Mononuclear cell (primary cell): ENCODE results near the gene TGFB1. TPM values are rescaled to one million over a fixed set of nuclear protein-coding genes. Genes with fewer than 3 reads are reported as not detected.
"Not testable (repeated sequence)": the region's sequence is repeated elsewhere in the genome, so short reads cannot be mapped to it uniquely, and the experiment has no call there.

Experiments
- H3K27me3 ChIP-seq: 2 replicates; pipeline ENCODE4 v1.6.0; 2011; ENCODE audit warnings: low read length, control low read depth; ENCODE audit not compliant: insufficient read depth
- H3K4me1 ChIP-seq: 2 replicates; pipeline ENCODE4 v1.5.1; 2011; ENCODE audit warnings: mild to moderate bottlenecking, low read length, control low read depth; ENCODE audit not compliant: insufficient read depth
- H3K4me3 ChIP-seq: 2 replicates; pipeline ENCODE4 v1.5.1; 2011; ENCODE audit warnings: mild to moderate bottlenecking, low read length, moderate library complexity
- H3K9me3 ChIP-seq: 2 replicates; pipeline ENCODE4 v1.5.1; 2011; ENCODE audit warnings: low read depth, mild to moderate bottlenecking, control low read depth, low read length
- total RNA-seq: library from RNA; depleted of rRNA; stranded (reverse); fragments of >200 nt; gene quantifications from one replicate; pipeline ENCODE4 v1.2.3, GENCODE V29; 2012

TGFB1 gene
- total RNA-seq, 1 donor = 90.6 TPM

DNA sequence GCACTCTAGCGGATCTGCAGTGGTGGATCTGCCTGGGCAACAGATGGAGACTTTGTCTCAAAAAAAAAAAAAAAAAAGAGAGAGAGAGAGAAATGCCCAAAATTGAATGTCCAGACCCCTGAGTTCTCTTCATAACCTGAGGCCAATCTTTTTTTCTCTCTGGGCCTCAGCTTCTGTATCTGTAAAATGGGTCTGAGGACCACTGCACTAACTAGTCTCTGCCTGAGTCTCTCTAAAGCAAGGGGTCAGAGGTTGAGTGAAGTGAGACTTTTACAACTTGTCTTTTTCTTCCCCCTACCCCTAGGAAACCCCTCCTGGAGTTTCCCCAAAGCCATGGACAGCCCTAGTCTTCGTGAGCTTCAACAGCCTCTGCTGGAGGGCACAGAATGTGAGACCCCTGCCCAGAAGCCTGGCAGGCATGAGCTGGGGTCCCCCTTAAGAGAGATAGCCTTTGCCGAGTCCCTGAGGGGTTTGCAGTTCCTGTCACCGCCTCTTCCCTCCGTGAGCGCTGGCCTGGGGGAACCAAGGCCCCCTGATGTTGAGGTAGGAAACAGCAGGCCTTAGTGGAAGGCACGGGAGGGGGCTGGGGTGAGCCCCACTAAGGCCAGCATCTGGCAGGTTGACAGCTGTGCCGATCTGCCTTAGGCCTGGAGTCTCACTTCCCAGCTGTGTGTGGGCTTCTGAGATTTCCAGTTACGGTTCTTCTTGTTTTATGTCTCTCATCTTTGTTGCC is 24.4 kb upstream of the TGFB1 start:
- Histone ChIP-seq H3K27me3 (no peaks in the 10 kb centered on the region), H3K9me3 (no peaks in the 10 kb centered on the region), H3K4me3 (no peak overlapping the region), H3K4me1 (peaks cover 47% of the 10 kb centered on the region)

DNA sequence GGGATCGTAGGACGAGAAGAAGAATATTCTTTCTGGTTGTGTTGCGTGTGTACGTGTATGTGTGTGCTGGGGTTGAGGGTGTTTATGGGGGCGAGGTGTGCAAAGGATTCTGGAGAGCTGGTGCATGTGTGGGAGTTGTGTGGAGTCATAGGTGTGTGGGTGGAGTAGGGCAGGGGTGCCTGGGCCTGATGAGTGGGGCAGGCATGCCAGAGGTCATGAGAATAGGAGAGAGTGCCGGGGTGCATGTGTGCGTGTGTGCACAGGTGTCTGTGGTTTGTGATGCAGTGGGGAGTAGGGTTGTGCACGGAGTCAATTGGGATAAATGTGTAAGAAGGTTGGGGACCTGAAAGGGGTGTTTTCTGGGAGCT is 23.3 kb upstream of the TGFB1 start:
- no peaks in the 10 kb centered on the region for H3K27me3 ChIP-seq
- H3K4me3 ChIP-seq = peak overlapping the region; percentile 64
- peaks cover 47% of the 10 kb centered on the region for H3K4me1 ChIP-seq
- no peaks in the 10 kb centered on the region for H3K9me3 ChIP-seq

DNA sequence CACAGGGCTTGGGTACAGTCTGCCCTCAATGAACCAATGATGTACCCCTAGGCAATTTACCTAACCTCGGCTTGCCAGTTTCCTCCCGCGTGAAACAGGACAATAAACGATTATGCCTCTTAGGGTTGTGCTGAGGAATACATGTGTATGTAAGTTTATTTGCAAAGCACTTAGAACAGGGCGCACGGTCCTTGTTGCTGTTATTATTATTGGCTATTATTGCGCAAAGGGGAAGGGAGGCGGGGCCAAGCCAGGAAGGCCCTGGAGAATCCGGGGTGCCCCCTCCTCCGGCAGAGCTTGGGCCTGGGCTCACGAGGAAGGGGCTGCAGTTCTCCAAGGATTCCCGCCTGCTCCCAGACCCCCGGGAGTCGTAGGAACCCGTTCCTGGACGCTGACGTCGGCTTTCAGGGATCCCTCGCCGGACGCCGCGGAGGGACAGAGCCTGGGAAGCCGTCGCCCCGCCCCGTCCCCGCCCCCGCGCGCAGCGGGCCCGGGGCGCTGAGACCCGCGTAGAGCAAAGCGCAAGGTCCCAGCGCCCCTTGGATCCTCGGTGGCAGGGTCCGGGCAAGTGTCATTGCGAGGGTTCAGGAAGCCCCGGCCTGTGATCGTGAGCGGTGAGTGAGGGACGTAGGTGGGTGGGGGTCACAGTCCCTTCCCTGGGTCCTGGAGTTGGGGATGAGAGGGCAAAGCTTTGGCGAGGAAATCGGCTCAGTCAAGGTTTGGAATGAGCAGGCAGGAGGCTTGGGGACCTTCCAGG is 22.7 kb upstream of the TGFB1 start, which contains the start of gene TMEM91:
TSS of gene TMEM91 (plus strand) at position 293 of the 757 bp plus-strand sequence. CDS start 1,777 bp downstream, outside the sequence.
- Histone ChIP-seq H3K9me3 (no peaks in the 10 kb centered on the region), H3K4me1 (peaks cover 47% of the 10 kb centered on the region), H3K4me3 (peak within 1 kb of the TSS; percentile 64), H3K27me3 (no peaks in the 10 kb centered on the region)

DNA sequence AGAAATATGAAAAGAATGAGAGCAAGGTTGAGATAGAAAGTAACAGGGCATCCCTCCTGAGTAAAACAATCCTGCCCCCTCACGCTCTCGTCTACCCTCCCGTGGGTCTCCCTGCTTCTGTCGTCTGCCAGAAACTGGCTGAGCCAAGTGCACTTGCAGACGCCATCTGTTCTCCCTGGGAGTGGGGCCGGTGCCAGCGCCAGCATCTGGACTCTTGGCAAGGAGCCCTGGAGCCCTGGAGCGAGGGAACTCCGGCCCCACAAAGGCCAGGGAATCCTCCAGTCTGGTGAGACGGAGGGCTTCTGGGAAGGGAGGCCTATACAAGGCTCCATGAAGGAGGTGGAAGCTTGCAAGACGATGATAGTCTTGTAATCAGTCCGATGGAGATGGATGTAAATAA is 20.3 kb upstream of the TGFB1 start:
- Histone ChIP-seq H3K4me1 (peaks cover 35% of the 10 kb centered on the region), H3K27me3 (no peaks in the 10 kb centered on the region), H3K4me3 (no peak overlapping the region), H3K9me3 (no peaks in the 10 kb centered on the region)

DNA sequence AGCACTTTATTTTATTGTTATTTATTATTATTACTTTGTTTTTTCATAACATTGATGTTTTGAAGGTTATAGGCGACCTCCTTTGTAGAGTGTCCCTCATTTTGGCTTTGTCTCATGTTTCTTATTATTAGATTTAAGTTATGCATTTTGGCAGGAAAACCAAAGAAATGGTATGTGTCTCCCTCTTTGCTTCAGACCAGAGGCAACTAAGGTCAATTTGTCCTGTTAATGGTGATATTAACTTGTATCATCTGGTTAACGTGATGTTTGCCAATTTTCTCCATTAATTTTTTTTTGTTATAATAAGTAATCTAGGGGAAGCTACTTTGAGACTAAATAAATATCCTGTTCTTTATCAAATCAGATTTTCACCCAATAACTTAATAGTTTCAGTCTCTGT is 18.8 kb upstream of the TGFB1 start:
- Histone ChIP-seq H3K9me3 (no peaks in the 10 kb centered on the region), H3K27me3 (no peaks in the 10 kb centered on the region), H3K4me3 (no peak overlapping the region), H3K4me1 (peaks cover 37% of the 10 kb centered on the region)

DNA sequence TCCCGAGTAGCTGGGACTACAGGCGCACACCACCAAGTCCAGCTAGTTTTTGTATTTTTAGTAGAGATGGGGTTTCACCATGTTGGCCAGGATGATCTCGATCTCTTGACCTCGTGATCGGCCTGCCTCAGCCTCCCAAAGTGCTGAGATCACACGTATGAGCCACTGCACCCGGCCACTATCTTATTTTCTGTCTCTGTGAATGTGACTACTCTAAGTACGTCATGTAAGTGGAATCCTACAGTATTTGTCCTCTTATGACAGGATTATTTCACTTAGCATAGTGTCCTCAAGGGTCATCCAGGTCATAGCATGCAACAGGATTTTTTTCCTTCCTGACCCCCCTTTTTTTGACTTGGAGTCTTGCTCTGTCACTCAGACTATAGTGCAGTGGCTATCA is 17.8 kb upstream of the TGFB1 start:
- Histone ChIP-seq H3K4me3 (no peak overlapping the region), H3K9me3 (no peaks in the 10 kb centered on the region), H3K4me1 (peaks cover 35% of the 10 kb centered on the region), H3K27me3 (no peaks in the 10 kb centered on the region)

DNA sequence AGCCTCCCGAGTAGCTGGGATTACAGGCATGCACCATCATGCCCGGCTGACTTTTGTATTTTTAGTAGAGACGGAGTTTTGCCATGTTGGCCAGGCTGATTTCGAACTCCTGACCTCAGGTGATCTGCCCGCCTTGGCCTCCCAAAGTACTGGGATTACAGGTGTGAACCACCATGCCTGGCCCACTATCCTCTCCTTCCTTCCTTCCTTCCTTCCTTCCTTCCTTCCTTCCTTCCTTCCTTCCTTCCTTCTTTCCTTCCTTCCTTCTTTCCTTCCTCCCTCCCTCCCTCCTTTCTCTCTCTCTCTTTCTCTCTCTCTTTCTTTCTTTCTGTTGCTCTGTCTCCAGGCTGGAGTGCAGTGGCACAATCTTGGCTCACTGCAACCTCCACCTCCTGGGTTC is 17.4 kb upstream of the TGFB1 start:
- H3K4me1 ChIP-seq = peaks cover 36% of the 10 kb centered on the region
- not testable (repeated sequence) for H3K9me3 ChIP-seq, H3K4me3 ChIP-seq, H3K27me3 ChIP-seq

DNA sequence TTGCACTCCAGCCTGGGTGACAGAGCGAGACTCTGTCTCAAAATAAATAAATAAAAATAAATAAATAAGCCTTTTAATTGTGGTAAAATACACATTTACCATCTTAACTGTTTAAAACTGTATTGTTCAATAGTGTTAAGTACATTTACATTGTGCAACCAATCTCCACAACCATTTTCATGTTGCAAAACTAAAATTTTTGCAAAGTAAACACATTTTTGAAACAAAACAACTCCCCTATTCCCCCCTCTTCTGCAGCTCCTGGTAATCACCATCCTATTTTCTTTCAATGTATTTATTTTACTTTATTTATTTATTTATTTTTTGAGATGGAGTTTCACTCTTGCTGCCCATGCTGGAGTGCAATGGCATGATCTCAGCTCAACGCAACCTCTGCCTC is 16.0 kb upstream of the TGFB1 start:
- Histone ChIP-seq H3K4me3 (no peak overlapping the region), H3K4me1 (peaks cover 43% of the 10 kb centered on the region), H3K9me3 (no peaks in the 10 kb centered on the region), H3K27me3 (no peaks in the 10 kb centered on the region)

DNA sequence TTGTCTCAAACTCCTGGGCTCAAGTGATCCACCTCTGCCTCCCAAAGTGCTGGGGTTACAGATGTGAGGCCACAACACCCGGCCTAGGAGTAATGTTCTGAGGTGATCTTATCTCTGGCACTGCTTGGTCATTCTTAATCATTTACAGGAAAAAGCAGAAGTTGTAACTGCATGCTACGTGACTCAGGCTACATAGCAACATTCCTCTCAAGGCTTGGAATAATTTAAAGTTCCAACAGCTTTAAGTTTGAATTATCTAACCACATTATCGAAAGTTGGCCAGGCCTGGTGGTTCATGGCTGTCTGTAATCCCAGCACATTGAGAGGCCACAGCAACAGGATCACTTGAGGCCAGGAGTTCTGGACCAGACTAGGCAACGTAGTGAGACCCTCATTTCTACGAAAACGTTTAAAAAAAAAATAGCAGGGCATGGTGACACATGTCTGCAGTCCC is 14.2 kb upstream of the TGFB1 start:
- Histone ChIP-seq H3K4me3 (no peak overlapping the region), H3K9me3 (no peaks in the 10 kb centered on the region), H3K4me1 (peaks cover 57% of the 10 kb centered on the region), H3K27me3 (no peaks in the 10 kb centered on the region)

DNA sequence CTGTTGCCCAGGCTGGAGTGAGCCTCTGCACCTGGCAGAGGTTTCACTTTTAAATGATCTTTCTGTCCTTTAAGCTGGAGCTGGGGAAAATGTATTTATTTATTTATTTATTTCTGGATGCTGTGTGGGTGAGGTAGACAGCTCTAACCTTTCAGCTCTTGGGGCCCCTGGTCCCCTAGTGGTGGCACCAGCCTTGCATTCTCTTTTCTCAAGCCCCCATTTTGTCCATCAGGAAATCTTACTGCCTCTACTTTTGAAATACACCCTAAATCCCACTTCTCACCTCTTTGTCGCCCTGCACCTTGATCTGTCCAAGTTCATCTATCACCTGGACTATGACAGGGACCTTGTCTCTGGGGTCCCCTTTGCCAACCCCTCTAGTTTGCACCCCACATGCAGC is 12.4 kb upstream of the TGFB1 start:
- no peak overlapping the region for H3K4me3 ChIP-seq
- H3K27me3 ChIP-seq = no peaks in the 10 kb centered on the region
- H3K9me3 ChIP-seq = no peaks in the 10 kb centered on the region
- H3K4me1 ChIP-seq = peaks cover 64% of the 10 kb centered on the region

DNA sequence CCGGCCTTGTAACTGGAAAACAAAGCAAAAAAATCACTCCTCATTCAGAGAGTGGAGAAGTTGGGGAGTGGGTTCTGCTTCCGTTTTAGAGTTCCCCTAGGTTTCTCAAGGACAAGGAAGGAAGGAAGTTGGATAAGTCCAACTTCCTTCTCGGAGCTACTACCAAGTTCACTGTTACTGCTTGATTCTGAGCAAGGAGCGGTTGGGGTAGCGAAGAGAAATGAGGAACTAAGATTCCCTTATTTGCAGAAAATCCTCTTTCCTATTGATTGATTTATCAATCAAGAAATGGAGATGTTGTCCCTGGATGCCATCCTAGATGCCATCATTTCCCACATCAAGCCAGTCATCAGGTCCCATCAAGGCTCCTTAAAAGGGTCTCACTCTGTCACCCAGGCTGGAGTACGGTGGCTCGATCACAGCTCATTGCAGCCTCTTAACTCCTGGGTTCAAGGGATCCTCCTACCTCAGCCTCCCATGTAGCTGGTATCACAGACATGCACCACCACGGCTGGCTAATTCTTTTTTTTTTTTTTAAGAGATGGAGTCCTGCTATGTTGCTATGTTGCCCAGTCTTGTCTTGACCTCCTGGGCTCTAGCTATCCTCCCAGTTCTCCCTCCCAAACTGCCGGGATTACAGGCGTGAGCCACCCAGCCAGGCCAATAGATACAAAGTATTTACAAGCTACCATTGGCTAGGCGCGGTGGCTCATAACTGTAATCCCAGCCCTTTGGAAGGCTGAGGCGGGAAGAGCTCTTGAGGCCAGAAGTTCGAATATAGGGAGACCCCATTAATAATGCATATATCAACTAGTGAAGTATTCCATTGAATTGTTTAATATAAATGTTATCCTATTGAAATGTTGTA is 11.0 kb upstream of the TGFB1 start:
- Histone ChIP-seq H3K27me3 (no peaks in the 10 kb centered on the region), H3K9me3 (no peaks in the 10 kb centered on the region), H3K4me3 (peak overlapping the region; percentile 82), H3K4me1 (peaks cover 64% of the 10 kb centered on the region)

DNA sequence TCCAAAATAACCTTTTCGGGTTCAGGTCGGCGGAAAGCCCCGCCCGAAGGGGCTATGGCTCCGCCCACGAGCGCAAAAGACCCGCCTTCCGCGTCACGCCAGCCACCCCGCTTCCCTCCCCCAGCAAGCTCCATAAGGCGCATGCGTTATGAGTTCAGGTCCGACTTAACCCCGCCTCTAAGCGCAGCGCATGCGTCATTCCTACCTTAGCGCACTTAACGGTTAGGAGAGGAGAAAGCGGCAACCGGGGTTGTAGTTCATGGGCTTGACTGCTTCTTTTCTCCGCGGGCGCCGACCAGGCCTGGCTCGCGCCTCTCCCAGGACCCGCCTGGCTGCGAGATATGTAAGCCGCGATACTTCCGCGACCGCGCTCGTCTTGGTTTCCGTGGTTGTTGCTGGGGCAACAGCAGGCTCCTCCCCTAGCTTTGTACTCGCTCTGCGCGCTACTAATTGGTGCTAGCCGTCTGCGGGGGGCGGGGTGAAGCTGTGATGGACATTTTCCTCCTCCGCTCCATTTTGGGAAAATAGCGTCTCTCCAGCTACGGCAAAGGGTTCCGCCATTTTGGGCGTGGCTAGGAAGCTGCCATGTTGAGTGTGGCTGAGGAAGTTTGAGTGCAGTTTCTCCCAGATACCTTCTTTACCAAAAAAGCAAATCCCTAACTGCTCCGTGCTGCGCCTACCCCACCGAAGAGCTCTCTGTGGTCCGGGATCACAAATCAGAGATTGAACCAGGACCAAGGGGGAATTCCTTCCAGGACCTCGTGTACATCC is 10.2 kb upstream of the TGFB1 start, which contains the start of gene B9D2:
TSS of gene B9D2 (minus strand) at position 397 of the 771 bp plus-strand sequence. CDS start 630 bp downstream, outside the sequence.
- peaks cover 60% of the 10 kb centered on the region for H3K4me1 ChIP-seq
- H3K4me3 ChIP-seq = peak within 1 kb of the TSS; percentile 82
- H3K9me3 ChIP-seq = no peaks in the 10 kb centered on the region
- H3K27me3 ChIP-seq = no peaks in the 10 kb centered on the region

DNA sequence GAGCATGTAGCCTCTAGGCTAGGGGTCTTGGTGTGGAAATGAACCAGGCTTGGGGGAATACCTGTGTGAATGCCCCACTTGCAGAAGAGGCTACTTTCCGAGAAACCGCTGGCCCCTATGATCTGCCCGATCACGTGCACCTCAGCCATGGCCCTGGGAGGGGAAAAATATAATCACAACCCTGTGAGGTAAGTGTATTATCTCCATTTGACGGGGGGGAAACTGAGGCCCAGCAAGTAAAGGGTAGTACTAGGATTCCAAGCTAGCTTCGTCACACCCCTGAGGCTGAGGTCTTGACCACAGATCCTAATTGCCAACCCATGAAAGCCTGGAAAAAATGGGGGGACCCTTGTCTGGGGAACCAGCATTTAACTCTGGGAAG is 9.6 kb upstream of the TGFB1 start:
- Histone ChIP-seq H3K4me1 (peaks cover 60% of the 10 kb centered on the region), H3K27me3 (no peaks in the 10 kb centered on the region), H3K4me3 (peak overlapping the region; percentile 82), H3K9me3 (no peaks in the 10 kb centered on the region)

DNA sequence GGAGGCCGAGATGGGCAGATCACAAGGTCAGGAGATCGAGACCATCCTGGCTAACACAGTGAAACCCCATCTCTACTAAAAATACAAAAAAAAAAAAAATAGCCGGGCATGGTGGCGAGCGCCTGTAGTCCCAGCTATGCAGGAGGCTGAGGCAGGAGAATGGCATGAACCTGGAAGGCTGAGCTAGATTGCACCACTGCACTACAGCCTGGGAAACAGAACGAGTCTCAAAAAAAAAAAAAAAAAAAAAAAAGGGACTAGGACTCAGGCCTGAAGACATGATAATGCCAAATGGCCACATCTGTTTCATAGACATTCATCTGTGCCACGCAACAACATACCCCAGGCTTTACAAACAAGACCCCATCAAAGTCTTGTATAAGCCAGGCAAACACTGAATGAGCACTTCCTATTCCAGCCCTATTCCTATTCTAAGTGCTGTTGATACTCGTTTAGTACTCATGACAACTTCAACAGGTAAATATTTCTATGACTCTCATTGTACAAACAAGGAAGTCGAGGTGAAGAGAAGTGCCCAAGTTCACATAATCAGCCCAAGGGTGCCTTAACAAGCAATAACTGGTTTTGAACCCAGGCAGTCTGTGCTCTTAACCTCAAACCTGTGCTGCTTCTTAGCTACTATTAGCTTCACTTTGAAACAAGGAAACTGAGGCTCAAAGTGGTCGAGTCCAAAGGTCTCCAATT is 8.6 kb upstream of the TGFB1 start:
- Histone ChIP-seq H3K4me1 (peaks cover 59% of the 10 kb centered on the region), H3K4me3 (no peak overlapping the region), H3K9me3 (no peaks in the 10 kb centered on the region), H3K27me3 (no peaks in the 10 kb centered on the region)
